SK-N-MC (cell line): ENCODE data around the gene SCAMP4.

ENCODE experiments used
- DNase-seq: peaks from one replicate; pipeline ENCODE4 v3.0.0-alpha.2; 2011; ENCODE audit warnings: low read depth, low spot score
- H3K27ac ChIP-seq: fragments of 200-600 bp; sonication (generic); 2 replicates; pipeline ENCODE4 v1.5.1; 2016; ENCODE audit warnings: mixed run types
- H3K36me3 ChIP-seq: fragments of 200-600 bp; sonication (generic); 2 replicates; pipeline ENCODE4 v1.6.1; 2017; ENCODE audit warnings: antibody characterized with exemption, low read length, mixed read lengths; ENCODE audit not compliant: insufficient read depth
- H3K4me3 ChIP-seq: fragments of 200-600 bp; sonication (generic); 2 replicates; pipeline ENCODE4 v1.5.1; 2016
- H3K9ac ChIP-seq: fragments of 200-600 bp; sonication (generic); 2 replicates; pipeline ENCODE4 v1.8.0; 2017; ENCODE audit warnings: mixed run types, mixed read lengths; ENCODE audit not compliant: insufficient read length
- H3K9me3 ChIP-seq: fragments of 200-600 bp; sonication (generic); 2 replicates; pipeline ENCODE4 v1.6.1; 2017; ENCODE audit warnings: low read depth, mild to moderate bottlenecking, antibody characterized with exemption, low read length, moderate library complexity, mixed read lengths
- EZH2 ChIP-seq: fragments of 200-600 bp; sonication (generic); IDR thresholded peaks from one replicate; pipeline ENCODE4 v1.6.1; 2017; ENCODE audit warnings: antibody characterized with exemption
- FOXP2 ChIP-seq: optimal IDR thresholded peaks from 2 replicates; pipeline ENCODE3; 2011; ENCODE audit warnings: mild to moderate bottlenecking, moderate library complexity; ENCODE audit not compliant: insufficient read depth; ENCODE audit errors: extremely low read length, control extremely low read depth
- POLR2AphosphoS5 ChIP-seq: IDR thresholded peaks from 2 replicates; pipeline ENCODE4 v1.6.1; 2012; ENCODE audit warnings: mild to moderate bottlenecking, low read depth, low read length, borderline replicate concordance

Gene SCAMP4

DNA sequence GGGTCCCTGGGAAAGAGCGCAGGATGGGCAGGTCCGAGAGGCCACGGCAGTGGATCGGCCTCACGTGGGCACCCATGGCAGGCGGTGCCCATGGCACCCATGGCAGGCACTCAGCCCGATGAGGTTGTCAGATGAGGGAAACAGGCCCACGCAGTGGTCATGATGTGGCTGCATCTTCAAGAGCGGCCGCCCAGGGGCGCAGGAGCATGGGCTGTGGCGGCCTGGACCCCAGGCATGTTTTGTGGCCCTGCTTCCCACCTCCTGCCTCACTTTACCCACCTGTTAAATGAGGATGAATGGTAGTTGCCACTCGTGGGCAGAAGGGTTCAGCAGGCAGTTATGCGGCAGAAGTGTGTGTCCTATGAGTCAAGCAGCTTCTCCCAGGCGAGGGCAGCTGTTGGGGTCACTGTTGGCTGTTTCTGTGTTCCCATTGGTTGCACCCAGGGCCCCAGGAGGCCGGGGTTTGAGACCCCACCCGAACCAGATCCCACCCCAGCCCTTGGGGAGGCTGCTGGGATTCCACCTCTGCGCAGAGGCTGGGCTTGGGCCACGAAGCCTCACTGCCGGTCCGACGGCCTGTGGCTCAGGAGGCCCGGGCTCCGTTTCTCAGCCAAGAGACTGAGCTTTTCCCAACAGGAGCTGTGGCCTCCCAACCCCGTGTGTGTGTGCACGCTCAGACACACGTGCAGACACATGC, 65.8 kb downstream of the SCAMP4 start:
- DNase-seq = no peak
- H3K4me3 ChIP-seq = no peak overlapping the region
- no peaks in the 10 kb centered on the region for H3K9me3 ChIP-seq
- H3K9ac ChIP-seq = no peak overlapping the region
- no peak overlapping the region for H3K27ac ChIP-seq
- TF ChIP-seq POLR2AphosphoS5 (no peak), FOXP2 (no peak), EZH2 (no peak)
- H3K36me3 ChIP-seq = peaks cover 4% of the 10 kb centered on the region; the same call in 1 of the 2 replicates

DNA sequence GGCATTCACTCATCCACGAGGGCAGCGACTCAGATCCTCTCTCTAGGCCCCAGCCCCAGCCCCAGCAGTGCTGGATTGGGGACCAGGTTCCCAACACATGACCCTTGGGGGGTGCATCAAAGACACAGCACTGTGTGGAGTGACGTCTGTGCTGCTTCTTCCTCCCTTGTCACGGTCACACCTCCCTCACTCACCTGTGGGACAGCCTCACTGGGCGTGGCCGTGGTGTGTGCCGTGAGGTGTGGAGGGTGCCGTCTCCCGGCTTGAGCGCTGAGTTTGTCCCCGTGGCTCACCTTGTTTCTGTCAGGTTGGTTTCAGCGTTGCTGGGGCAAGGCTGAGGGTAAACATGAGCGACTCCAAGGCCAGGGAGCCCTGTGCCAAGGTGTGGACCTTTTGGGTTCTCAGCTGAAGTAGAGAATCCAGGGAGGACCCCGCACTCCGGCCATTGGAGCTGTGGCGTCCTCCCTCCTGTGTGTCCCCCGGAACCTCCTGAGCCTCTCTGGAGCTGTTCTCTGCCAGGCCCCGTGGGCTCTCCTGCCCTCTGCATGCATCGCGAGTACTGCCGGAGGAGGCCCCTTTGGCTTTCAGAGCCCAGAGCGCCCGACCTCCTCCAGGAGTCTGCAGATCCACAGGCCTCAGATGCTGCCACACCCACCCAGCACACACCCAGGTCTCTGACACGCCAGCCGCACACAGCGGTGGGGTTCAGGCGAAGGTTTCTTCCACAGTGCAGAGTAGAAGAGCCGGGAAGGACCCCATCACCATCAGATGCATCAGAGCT, 69.4 kb downstream of the SCAMP4 start:
- H3K36me3 ChIP-seq = peaks cover 5% of the 10 kb centered on the region; the same call in 1 of the 2 replicates
- DNase-seq = no peak
- no peak overlapping the region for H3K27ac ChIP-seq
- H3K9me3 ChIP-seq = no peaks in the 10 kb centered on the region
- TF ChIP-seq POLR2AphosphoS5 (no peak), EZH2 (no peak), FOXP2 (no peak)
- no peak overlapping the region for H3K4me3 ChIP-seq
- no peak overlapping the region for H3K9ac ChIP-seq

GRCh38 chr19:1975162-1975480, 69.9 kb downstream of the SCAMP4 start:
- no peak for DNase-seq
- peaks cover 11% of the 10 kb centered on the region; the same call in 1 of the 2 replicates for H3K36me3 ChIP-seq
- H3K27ac ChIP-seq = no peak overlapping the region
- H3K4me3 ChIP-seq = no peak overlapping the region
- H3K9me3 ChIP-seq = no peaks in the 10 kb centered on the region
- no peak overlapping the region for H3K9ac ChIP-seq
- no peak for TF ChIP-seq EZH2
- no peak for TF ChIP-seq POLR2AphosphoS5
- no peak for TF ChIP-seq FOXP2
